Ureter (tissue), 1 donor: Measurements from ENCODE around the gene PRDX2. TPM values are rescaled to one million over a fixed set of nuclear protein-coding genes. Genes with fewer than 3 reads are reported as not detected.

Source experiments
- DNase-seq: peaks from one replicate; pipeline ENCODE4 v3.0.0-alpha.2; 2020; ENCODE audit warnings: low spot score
- total RNA-seq: library from RNA; stranded (reverse); gene quantifications from one replicate; pipeline ENCODE4 v1.2.4, GENCODE V29; 2023
- donor health status: DM: yes; HTN: yes; CAD: no.

The PRDX2 gene
- total RNA-seq, 1 donor from 2014 or later, result 196 TPM

DNA sequence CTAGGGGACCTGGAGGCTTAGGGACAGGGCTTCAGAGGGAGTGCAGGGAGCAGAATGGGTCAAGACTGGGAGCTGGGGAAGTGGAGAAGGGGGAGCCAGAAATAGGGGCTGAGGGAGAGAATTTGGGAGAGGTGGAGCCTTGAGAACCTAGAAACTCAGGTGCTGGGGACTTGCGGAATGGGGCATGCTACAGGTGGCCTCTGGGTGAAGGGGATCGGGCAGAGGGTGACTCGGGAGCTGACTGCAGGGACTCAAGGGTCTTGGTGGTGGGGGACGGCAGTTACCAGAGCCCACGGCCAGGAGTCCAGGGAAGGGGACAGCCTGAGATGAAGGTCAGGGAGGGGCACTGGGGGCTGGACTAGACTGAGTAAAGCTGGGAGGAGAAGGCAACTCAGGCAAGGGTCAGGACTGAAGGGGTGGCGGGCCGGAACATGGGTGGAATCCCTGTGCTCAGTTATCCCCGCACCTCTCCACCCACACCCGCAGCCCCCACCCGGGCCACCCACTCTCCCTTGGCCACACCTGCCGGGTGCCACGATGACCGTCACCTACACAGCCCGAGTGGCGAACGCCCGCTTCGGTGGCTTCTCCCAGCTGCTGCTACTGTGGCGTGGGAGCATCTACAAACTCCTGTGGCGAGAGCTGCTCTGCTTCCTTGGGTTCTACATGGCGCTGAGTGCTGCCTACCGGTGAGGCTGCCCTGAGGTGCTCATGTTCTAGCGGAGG is 49.4 kb downstream of the PRDX2 start:
- DNase-seq, result no peak

GRCh38 chr19:12751635-12752034 is 50.0 kb downstream of the PRDX2 start, which contains the start of gene BEST2:
BEST2 (plus strand) TSS chr19:12751791; CDS start chr19:12752593, 802 bp downstream.
- no peak for DNase-seq

DNA sequence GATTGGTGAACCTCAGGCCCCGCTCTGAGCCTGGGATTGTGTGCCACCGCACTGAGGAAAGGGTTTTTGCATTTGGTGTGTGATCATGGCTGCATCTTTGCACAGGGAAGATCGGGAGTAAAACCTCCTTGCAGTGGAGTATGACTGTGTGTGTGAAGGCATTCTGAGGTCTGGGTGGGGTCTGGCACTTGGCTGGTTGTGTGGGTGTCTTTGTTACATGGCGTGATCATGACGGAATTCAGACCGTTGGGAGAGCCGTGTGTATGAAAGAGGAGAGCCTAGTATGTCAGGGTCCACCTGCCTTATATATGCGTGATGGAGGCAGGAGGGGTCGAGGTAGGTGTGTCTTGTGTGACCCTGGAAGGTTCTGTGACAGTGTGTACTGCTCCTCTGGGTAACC is 50.7 kb downstream of the PRDX2 start:
- DNase-seq, result no peak

DNA sequence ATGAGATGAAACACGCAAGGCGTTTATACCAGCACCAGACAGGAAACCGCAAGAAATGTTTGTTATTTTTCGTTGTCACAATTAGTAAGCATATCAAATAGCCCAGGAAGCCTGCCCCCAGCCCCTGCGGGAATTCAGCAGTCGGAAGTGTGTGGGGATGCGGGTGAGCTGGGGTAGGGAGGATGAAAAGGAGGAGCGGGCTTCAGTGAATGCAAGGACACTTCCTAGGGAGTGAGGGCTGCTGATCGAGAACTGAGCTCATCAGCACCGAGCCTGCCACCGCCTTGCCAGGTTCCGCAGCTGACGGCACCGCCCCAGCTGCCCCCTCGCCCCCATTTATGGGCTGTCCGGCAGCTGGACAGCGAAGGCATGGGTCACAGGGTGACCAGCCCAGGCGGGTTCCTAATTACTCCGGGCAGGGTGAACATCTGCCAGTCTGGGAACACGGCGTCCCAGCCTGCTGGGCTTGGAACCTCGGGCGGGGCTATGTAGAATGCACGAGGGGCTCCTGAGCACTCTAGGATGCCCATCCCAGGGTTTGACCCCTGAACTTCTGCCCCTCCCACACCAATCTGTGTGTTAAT is 51.6 kb downstream of the PRDX2 start:
- no peak for DNase-seq

- no peak for DNase-seq
Measured at GRCh38 chr19:12748489-12748888, 53.1 kb downstream of the PRDX2 start.

Other genes starting within 250 kb of the PRDX2 start
- 12.1 TPM for gene ZNF490, start 191.0 kb downstream of the PRDX2 start, total RNA-seq
- 40.9 TPM for gene ZNF791, start 190.9 kb downstream of the PRDX2 start, total RNA-seq
- gene MAN2B1, start 135.1 kb downstream of the PRDX2 start, total RNA-seq, result 85.1 TPM
- 11.0 TPM for gene WDR83, start 135.0 kb downstream of the PRDX2 start, total RNA-seq
- 79.7 TPM for gene DHPS, start 119.9 kb downstream of the PRDX2 start, total RNA-seq
- gene GNG14, start 113.8 kb downstream of the PRDX2 start, total RNA-seq, result not detected
- 8.7 TPM for gene FBXW9, start 105.2 kb downstream of the PRDX2 start, total RNA-seq
- gene TNPO2, start 77.9 kb downstream of the PRDX2 start, total RNA-seq, result 111 TPM
- gene TRIR, start 67.1 kb downstream of the PRDX2 start, total RNA-seq, result 132 TPM
- gene GET3, start 64.3 kb downstream of the PRDX2 start, total RNA-seq, result 55.6 TPM
- not detected for gene BEST2, start 50.0 kb downstream of the PRDX2 start, total RNA-seq
- gene HOOK2, start 26.2 kb downstream of the PRDX2 start, total RNA-seq, result 79.0 TPM
- gene JUNB, start 10.3 kb downstream of the PRDX2 start, total RNA-seq, result 191 TPM
- 4.4 TPM for gene THSD8, start 269 bp upstream of the PRDX2 start, total RNA-seq
- gene RNASEH2A, start 4.8 kb upstream of the PRDX2 start, total RNA-seq, result 8.8 TPM
- not detected for gene RTBDN, start 32.8 kb upstream of the PRDX2 start, total RNA-seq
- 0.36 TPM for gene MAST1, start 36.7 kb upstream of the PRDX2 start, total RNA-seq
- 42.2 TPM for gene DNASE2, start 79.6 kb upstream of the PRDX2 start, total RNA-seq
- gene KLF1, start 85.4 kb upstream of the PRDX2 start, total RNA-seq, result not detected
- gene GCDH, start 89.4 kb upstream of the PRDX2 start, total RNA-seq, result 35.6 TPM
- 0.52 TPM for gene SYCE2, start 117.5 kb upstream of the PRDX2 start, total RNA-seq
- 60.9 TPM for gene FARSA, start 131.9 kb upstream of the PRDX2 start, total RNA-seq
- gene CALR, start 136.8 kb upstream of the PRDX2 start, total RNA-seq, result 643 TPM
- 96.5 TPM for gene RAD23A, start 144.1 kb upstream of the PRDX2 start, total RNA-seq
- 12.4 TPM for gene GADD45GIP1, start 155.4 kb upstream of the PRDX2 start, total RNA-seq
- gene DAND5, start 167.8 kb upstream of the PRDX2 start, total RNA-seq, result not detected
- gene NFIX, start 193.7 kb upstream of the PRDX2 start, total RNA-seq, result 91.7 TPM